NCI-H510A (cell line): ENCODE results near the gene LANCL2.
"Not testable (repeated sequence)": the region's sequence is repeated elsewhere in the genome, so short reads cannot be mapped to it uniquely, and the experiment has no call there.

Experiments
- DNase-seq: peaks from one replicate; lab custom pipeline; 2025; lab: John Stamatoyannopoulos, UW

Gene LANCL2, protein sequence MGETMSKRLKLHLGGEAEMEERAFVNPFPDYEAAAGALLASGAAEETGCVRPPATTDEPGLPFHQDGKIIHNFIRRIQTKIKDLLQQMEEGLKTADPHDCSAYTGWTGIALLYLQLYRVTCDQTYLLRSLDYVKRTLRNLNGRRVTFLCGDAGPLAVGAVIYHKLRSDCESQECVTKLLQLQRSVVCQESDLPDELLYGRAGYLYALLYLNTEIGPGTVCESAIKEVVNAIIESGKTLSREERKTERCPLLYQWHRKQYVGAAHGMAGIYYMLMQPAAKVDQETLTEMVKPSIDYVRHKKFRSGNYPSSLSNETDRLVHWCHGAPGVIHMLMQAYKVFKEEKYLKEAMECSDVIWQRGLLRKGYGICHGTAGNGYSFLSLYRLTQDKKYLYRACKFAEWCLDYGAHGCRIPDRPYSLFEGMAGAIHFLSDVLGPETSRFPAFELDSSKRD

DNA sequence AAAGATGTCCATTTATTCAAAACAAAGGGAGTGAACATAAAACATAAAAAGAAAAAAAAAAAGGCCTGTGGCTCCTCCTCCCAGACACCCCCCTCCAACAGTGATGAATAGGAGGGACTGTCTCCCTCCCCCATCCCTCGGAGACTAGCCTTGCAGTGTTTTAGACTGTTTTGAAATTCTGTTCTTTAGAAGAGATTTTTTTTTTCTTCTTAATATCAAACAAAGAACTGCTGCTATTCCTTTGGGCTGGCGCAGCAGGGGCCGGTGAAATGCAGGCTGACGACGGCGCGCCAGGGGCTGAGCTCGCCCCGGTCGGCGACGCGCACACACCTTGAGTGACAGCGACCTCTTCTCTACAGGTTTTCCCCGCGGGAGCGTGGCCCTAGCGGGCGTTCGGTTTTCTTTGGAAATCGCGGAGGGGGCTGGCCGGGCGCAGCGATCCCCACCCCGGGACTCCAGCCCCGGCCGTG, at the start of gene LANCL2:
TSS of gene LANCL2 (plus strand) at position 133 of the 470 bp plus-strand sequence. CDS start 689 bp downstream, outside the sequence.
- peak; percentile 71 for DNase-seq

DNA sequence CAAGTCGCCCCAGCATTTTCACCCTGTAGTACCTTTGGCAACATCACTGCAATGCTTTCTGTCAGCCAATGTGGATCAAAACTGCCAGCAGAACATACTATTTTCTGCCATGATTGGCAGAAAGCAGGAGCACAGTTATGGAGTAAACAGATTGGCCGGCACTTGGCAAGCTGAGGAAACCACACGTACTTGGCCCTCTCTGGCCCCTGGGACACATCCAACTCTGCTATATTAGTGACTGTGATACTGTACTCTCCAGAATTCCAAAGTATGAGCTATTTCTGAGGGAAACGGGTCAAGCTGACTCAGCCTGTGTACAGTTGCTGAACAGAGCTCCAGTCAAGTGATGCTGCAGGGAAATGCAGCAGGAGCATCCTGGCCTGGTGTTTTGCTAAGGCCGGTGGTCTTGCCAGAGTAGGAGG, 39.8 kb upstream of the LANCL2 start:
- DNase-seq, result no peak

- no peak for DNase-seq
Observed at GRCh38 chr7:55326081-55326835, 38.9 kb upstream of the LANCL2 start.

- no peak for DNase-seq
Observed at GRCh38 chr7:55326945-55327626, 38.1 kb upstream of the LANCL2 start.

GRCh38 chr7:55335151-55335550, 30.0 kb upstream of the LANCL2 start:
- DNase-seq, result no peak

- DNase-seq, result no peak
Observed at GRCh38 chr7:55335786-55336185, 29.4 kb upstream of the LANCL2 start.

DNA sequence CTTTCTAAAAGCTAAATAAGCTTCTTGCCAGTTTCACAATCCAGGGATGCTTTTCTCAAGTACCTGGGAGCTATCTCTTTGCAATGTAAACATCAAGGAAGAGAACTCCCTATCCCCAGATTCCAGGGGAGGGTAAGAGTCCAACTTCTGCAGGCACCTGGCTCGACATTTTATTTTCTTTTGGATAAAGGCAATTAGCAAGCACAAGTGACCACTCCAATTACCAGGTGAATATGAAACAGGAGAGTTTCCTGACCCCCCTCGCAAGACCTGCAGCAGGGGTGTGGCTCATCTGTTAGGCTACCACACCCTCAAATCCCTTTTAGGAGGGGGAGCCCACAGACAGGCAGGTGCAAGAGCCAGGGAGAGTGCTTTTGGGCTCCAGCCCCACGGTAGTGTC, 28.6 kb upstream of the LANCL2 start:
- DNase-seq, result no peak

- no peak for DNase-seq
Observed at GRCh38 chr7:55339033-55340000, 25.8 kb upstream of the LANCL2 start.

GRCh38 chr7:55342216-55342871, 22.8 kb upstream of the LANCL2 start:
- no peak for DNase-seq

GRCh38 chr7:55343002-55343781, 21.9 kb upstream of the LANCL2 start:
- DNase-seq, result no peak

DNA sequence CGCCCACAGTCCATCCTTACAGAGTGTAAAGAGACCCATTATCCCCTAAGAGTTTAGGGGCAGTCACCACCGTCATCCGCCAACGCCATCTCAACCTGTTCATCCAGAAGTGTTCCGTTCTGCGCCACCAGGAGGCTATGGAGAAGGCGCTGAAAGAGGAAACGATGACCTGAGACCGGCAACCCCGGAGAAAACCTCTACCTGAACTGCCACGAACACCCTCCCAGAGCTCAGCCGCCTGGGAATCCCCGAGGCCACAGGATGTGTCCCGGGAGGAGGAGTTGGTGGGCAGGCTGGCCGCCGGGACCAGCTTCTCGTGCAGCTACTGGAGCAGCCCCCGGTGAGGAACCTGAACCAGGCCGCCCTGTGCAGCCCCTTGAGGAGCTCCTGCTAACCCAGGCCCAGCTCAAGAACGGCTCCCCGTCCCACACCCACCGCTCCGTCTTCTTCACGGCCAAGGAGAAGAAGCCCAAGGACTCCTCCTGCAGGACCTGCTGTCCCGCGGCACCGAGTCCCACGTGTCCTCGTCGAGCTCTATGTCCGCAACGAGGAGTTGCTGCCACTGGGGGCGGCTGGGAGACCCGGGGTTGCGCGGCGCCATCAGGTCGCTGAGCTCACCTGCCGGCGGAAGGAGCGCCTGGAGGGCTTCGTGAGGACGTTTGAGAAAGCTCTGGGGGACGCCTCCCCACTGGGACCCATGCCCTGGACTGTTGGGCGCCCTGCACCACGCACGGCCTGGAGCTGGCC, 21.1 kb upstream of the LANCL2 start:
- no peak for DNase-seq

GRCh38 chr7:55344840-55345239, 20.3 kb upstream of the LANCL2 start:
- no peak for DNase-seq

GRCh38 chr7:55345292-55345691, 19.8 kb upstream of the LANCL2 start:
- no peak for DNase-seq

- no peak for DNase-seq
Observed at GRCh38 chr7:55348502-55348901, 16.6 kb upstream of the LANCL2 start.

DNA sequence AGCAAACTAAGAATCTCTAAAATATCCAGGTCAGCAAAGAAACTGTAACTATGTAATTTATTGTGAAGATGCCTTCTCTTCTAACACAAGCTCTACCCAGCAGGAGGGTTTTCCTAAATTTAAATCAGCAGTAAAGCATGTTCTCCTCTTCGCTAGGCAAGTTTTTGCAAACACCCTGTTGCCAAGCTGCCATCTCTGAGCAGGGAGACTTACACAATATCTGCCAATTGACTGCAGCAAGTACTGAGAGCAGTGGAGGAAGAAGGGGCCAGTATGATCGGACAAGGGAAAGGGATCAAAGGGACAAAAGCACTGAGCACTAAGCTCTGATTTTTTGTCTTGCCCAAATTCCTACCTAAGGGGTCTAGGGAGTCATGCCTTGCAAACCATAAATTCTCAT, 16.0 kb upstream of the LANCL2 start:
- DNase-seq, result no peak

GRCh38 chr7:55350281-55350680, 14.9 kb upstream of the LANCL2 start:
- no peak for DNase-seq

DNA sequence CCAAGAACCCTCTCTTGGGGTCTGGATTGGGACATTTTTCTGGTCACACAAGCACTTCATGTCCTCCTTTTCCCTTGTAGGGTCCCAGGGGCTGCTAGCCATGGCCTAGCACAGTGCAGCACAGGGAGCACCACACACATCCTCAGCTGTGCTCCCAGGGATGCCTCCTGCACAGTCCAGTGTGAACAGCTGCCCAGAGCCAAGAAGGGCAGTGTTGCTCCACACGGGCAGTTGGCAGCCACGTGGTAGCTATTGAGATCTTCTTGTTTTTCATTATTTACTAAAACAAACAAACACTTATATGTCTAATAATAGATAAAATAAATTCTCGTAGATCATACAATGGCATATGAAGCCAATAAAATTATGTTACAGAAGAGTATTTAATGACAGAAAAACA, 13.9 kb upstream of the LANCL2 start:
- DNase-seq, result no peak

DNA sequence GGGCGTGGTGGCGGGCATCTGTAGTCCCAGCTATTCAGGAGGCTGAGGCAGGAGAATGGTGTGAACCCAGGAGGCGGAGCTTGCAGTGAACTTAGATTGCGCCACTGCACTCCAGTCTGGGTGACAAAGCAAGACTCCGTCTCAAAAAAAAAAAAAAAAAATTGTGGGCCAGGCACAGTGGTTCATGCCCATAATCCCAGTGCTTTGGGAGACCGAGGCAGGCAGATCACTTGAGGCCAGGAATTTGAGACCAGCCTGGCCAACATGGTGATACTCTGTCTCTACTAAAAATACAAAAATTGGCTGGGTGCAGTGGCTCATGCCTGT, 12.2 kb upstream of the LANCL2 start:
- not testable (repeated sequence) for DNase-seq

DNA sequence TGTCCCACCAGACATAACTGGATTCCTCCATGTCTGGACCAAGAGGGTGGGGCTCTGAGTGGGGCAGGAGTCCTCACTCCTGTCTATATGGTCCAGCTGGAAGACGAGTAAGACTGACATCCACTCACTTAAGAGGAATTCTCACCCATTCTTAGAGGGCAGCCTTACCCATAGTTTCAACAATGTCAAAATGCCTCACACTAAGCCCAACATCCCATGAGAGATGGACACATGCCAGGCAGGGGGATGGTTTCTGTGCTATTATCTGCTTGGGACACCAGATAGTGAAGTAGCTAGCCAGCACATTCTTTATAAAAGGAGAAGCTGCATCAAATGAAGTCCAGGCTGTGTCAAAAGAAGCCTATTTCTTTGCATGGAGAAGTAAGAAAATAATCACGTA, 4.7 kb upstream of the LANCL2 start:
- DNase-seq, result no peak
